Measurements from ENCODE around the gene CD8A.

CD8A gene

DNA sequence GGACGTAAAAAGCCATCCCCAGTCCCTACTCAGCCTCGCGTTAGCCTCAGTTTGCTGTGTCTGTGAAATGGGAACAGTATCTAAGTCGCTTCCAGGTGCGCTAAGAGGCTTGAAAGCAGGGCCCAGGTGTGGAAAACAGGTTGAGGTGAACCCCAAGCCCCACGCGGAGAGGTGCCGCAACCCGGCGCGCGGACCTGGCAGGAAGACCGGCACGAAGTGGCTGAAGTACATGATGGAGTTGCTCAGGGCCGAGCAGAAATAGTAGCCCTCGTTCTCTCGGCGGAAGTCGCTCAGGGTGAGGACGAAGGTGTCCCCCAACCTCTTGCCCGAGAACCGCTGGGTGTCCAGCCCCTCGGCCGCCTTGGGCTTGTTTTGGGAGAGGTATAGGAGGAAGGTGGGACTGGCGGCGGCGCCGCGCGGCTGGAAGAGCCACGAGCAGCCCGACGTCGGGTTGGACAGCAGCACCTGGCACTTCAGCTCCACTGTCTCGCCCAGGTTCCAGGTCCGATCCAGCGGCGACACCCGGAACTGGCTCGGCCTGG is 508 bp downstream of the CD8A start:
- no peak overlapping the region for H3K4me3 ChIP-seq (replicated peaks in 1 of 2; ENCODE audit: low read depth in 2 of 2, low read length in 2 of 2)
- TF ChIP-seq, protein P1, sequence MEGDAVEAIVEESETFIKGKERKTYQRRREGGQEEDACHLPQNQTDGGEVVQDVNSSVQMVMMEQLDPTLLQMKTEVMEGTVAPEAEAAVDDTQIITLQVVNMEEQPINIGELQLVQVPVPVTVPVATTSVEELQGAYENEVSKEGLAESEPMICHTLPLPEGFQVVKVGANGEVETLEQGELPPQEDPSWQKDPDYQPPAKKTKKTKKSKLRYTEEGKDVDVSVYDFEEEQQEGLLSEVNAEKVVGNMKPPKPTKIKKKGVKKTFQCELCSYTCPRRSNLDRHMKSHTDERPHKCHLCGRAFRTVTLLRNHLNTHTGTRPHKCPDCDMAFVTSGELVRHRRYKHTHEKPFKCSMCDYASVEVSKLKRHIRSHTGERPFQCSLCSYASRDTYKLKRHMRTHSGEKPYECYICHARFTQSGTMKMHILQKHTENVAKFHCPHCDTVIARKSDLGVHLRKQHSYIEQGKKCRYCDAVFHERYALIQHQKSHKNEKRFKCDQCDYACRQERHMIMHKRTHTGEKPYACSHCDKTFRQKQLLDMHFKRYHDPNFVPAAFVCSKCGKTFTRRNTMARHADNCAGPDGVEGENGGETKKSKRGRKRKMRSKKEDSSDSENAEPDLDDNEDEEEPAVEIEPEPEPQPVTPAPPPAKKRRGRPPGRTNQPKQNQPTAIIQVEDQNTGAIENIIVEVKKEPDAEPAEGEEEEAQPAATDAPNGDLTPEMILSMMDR (IDR thresholded peaks at IDR 0.05; ENCODE audit: low read depth, low read length) = no peak
- DNase-seq (ENCODE audit: low read depth in 2 of 2) = no peak

DNA sequence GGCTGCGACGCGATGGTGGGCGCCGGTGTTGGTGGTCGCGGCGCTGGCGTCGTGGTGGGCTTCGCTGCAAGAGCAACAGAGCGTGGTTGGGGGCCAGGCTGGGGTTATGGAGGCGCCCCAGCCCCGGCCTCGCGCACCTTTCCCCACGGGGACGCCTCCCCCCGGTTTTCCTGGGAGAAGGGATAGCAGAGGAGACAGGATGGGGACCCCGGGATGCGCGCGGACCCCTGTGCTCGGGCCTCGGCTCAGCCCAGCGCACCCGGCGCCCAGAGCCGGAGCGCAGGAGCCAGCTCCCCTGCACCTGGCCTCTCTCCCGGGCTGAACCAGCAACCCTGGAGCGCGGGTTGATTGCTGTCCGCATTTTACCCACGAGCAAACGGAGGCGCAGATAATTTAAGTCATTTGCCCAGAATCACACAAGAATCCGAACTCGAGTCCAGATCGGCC is 1.0 kb downstream of the CD8A start:
- DNase-seq (ENCODE audit: low read depth in 2 of 2) = no peak
- no peak overlapping the region for H3K4me3 ChIP-seq (replicated peaks in 1 of 2; ENCODE audit: low read depth in 2 of 2, low read length in 2 of 2)
- TF ChIP-seq, protein P1 (IDR thresholded peaks at IDR 0.05; ENCODE audit: low read depth, low read length) = no peak

DNA sequence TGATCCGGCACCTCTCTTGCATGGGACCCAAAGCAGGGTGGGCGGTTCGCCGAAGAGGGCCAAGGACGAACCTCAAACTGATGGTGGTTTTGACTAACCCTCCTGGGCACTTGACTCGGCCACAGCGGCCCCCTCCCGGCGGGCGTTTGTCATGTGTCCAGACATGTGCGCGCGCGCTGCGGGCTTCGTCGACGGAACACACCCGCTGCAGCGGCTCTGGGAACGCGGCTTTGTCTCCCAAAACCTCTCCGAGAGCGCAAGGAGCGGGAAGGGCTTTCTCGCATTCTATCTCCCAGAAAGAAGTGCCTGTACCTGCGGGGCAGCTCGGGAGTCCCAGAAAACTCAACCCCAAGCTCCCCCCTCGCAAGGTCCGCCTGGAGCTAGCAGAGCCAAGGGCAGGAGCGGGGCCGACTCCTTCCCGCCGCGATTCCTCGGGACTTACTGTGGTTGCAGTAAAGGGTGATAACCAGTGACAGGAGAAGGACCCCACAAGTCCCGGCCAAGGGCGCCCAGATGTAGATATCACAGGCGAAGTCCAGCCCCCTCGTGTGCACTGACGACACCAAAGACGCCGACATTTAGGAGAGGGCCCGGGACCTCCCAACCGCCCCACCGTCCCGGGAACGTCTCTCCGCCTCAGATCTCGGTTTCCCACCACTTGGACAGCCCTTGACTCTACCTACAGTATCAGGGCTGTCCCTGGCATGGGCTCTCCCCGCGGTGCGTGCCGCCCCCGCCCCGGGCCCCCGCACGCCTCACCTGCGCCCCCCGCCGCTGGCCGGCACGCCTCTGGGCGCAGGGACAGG is 1.6 kb downstream of the CD8A start:
- DNase-seq (ENCODE audit: low read depth in 2 of 2) = no peak
- TF ChIP-seq, protein P1 (IDR thresholded peaks at IDR 0.05; ENCODE audit: low read depth, low read length) = no peak
- H3K4me3 ChIP-seq (replicated peaks in 1 of 2; ENCODE audit: low read depth in 2 of 2, low read length in 2 of 2) = no peak overlapping the region

DNA sequence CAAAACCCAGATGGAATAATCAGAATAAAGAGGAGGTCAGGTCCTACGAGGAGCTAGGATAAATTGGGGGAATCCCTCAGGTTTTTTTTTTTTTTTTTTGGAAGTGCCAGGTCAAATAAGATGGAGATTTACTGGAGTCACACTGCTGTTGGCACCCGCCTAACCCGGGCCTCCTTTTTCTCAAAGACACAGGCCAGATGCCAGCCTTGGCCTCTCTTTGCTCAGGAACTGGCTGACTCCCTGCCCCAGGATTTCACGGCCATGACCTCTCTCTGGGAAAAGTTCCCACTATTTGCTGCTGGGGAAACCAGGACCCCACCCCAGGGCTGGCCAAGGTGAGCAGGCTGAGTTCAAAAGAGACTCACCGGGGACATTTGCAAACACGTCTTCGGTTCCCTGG is 2.5 kb downstream of the CD8A start:
- DNase-seq (ENCODE audit: low read depth in 2 of 2) = peak in 1 of 2 donors; percentile 31
- TF ChIP-seq, protein P1 (IDR thresholded peaks at IDR 0.05; ENCODE audit: low read depth, low read length) = no peak
- H3K4me3 ChIP-seq (replicated peaks in 1 of 2; ENCODE audit: low read depth in 2 of 2, low read length in 2 of 2) = no peak overlapping the region

DNA sequence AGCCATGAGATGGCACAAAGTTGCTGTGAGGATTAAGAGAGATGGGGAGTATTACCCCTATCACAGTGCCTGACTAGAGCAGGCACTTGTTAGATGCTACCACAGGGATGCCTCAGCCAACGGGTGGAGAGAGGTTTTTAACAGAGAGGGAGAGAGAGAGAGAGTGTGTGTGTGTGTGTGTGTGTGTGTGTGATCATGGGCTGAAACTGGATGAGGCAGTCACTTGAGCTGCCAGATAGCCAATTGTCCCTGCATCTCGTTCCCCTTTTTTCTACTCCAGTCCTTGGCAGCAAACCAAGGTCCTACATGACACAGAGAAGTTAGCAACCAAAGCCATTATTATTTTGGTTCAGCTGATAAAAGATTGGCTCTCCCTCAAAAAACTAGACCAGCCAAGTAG is 3.0 kb downstream of the CD8A start:
- peak in 1 of 2 donors; percentile 41 for DNase-seq (ENCODE audit: low read depth in 2 of 2)
- TF ChIP-seq, protein P1 (IDR thresholded peaks at IDR 0.05; ENCODE audit: low read depth, low read length) = no peak
- no peak overlapping the region for H3K4me3 ChIP-seq (replicated peaks in 1 of 2; ENCODE audit: low read depth in 2 of 2, low read length in 2 of 2)

DNA sequence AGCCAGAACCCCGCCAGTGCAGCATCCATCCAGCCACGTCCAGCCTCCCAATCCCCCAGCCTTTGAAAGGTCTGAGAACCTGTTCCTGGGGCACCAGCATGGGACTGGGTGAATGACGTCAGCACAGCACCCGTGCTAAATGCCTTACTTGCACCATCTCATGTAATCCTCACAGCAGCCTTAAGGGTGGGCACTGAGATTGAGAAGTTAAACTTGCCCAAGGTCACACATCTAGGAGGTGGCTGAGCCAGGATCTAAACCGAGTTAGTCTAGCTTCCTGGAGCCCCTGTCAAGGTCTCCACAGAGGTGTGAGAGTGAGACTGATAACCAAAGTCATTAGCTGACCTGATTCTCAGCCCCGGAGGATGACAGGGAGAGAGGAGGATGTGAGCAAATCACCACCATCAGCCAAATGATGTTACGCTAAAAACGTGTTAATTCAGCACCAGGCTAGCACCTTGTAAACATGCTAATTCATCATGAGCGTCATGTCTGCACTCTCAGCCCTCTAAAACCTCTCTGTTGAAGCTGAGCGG is 4.6 kb downstream of the CD8A start:
- TF ChIP-seq, protein P1 (IDR thresholded peaks at IDR 0.05; ENCODE audit: low read depth, low read length) = no peak
- DNase-seq (ENCODE audit: low read depth in 2 of 2) = no peak
- no peak overlapping the region for H3K4me3 ChIP-seq (replicated peaks in 1 of 2; ENCODE audit: low read depth in 2 of 2, low read length in 2 of 2)

All from cardiac fibroblast (primary cell).